Stimulated activated CD4-positive, alpha-beta T cell treated with anti-CD3 and anti-CD28 coated beads, Interleukin-12 subunit alpha, Interleukin-12 subunit beta, amount 100 ng/mL, for 4 hours (primary cell): Measurements from ENCODE around the gene RINT1.
"Not testable (repeated sequence)": the region's sequence is repeated elsewhere in the genome, so short reads cannot be mapped to it uniquely, and the experiment has no call there.

Source experiments
- DNase-seq: peaks from one replicate; pipeline ENCODE4 v3.0.0-alpha.2; 2020

Gene RINT1

DNA sequence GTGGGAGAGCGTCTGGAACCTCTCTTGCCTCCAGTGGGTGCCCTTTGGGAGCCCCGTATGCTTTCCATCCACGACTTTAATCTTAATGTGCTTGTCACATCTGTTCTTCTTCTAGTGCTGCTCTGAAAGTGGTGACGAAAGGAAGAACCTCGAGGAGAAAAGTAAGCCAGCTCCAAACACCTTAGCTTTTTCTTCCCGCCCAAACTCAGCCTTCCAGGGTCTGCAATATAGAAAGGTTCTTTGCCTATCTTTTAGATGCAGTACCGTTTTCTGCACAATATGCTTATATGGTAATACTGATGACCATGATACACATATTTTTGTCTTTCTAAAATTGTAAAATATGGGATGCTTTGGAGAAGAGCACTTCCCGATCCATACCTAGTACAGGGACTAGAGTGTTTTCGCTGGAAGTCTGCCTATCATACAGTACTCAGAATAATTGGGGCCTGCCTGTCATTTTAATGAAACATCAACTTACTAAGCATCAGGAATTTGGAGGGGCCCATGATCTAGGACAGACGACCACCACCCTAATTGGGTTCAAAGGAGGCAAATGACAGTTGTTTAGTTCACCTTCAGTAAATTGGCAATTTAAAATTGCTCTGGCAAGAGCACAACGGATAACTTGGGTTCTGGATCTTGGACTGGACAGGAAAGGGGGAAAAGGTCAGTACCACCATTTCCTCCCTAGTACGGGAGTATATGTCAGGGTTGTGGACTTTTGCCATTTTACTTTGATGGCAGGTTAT, 884 bp downstream of the RINT1 start:
- DNase-seq = no peak

DNA sequence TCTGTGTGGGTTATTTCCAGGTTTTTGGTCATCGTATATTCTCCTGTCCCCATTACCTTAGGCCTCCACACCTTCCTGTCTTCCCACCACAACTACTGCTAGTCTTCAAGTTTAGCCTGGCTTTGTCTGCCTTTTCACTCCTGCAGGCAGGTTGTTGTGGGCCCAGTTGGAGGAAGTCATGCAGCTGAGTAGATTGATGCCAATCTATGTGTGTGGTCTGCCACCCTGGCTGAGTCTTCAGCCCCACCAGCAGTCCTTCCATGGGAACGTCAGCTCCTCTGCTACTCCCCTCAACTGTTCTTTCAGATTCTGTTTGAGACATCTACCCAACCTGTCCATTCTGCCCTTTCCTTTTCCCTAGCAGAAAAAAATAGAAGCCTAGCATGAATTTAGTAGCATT, 6.3 kb downstream of the RINT1 start:
- DNase-seq = no peak

DNA sequence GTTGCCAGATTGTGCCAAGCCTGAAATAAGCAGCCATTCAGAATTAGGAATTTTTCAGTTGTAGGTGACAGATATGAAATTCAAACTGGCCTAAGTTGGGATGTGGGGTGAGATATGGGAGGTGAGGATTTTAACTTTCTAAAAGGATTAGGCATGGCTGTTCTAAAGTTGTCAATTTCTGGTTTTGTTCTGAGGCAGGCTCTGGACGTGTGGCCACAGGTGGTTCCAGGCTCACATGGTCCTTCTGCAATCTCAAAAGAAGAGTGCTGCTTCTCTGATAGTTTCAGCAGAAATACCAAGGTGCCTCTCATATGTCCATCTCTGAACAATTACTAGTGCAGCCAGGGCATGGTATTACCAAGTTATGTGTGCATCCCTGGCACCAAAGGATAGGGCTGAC, 27.9 kb downstream of the RINT1 start:
- no peak for DNase-seq

DNA sequence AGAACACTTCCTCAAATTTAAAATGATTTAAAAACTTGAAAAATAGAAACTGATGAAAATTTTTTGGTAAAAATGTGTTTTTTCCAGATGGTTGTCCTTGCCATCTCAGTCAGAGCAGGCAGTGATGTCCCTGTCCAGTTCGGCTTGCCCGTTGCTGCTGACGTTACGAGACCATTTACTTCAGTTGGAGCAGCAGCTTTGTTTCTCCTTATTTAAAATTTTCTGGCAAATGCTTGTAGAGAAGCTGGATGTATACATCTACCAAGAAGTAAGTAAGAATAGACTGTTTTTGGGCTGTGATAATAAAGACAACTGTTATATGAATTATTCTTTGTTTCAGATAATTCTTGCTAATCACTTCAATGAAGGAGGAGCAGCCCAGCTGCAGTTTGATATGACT, 33.2 kb downstream of the RINT1 start:
- DNase-seq = no peak

DNA sequence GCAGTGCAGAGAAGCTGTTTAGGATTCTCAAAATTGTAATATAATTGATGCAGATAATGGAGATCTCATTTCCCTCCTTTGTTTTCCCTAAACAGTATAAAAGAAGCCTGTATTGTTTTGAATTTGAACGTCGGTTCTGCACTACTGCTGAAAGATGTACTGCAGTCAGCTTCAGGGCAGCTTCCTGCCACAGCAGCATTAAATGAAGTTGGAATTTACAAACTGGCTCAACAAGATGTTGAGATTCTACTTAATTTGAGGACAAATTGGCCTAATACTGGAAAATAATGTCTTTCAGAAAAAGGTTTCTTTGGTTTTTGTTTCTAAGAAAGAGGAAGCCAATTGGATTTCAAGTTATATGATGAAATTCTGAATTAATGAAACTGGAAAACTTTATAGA, 35.0 kb downstream of the RINT1 start:
- no peak for DNase-seq

DNA sequence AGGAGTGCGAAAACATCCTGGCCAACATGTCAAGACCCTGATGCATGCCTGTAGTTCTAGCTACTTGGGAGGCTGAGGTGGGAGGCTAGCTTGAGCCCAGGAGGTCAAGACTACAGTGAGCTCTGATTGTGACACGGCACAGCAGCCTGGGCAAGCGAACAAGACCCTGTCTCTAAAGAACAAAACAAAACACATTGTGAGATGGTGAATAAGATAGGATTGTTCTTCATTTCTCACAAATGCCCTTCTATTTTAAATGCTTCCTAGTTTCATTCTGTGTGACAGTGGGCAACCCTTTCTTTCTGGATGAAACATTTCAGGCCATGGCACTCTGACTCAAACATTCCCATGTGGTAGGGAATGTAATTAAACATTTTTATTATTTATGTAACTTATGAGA, 35.8 kb downstream of the RINT1 start:
- no peak for DNase-seq

DNA sequence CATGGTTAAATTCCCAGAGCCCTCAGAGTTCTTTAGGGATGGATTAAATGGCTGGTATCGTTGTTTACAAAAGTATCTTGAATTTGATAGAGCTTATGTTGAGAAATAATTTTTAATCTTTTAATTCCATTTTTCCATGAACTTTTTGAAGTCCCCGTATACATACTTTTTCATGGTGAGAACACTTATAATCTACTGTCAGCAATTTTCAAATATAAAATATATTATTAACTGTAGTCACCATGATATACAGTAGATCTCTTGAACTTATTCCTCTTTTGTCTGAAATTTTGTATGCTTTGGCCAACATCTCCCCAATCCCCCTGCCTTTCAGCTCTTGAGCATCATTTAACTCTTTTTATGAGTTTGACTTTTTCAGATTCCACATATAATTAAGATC, 39.9 kb downstream of the RINT1 start:
- DNase-seq = no peak

DNA sequence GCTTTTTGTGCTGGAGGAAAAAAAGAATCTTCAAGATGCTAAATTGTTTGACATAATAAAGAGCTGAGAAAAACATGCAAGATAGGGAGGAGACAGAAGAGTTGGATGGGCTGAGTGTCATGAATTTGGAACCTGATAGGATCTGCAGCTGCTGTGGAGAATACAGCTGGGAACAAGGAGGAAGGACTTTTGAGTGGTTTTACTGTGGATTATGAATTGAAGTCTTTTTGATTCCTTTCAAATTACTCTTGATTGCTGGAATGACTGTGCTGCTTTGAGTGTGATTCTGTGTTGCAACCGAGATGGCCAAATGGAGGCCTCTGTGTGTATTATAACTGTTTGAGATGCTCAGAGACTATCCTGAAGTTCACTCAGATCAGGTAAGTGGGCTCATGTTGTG, 45.2 kb downstream of the RINT1 start:
- DNase-seq = no peak

DNA sequence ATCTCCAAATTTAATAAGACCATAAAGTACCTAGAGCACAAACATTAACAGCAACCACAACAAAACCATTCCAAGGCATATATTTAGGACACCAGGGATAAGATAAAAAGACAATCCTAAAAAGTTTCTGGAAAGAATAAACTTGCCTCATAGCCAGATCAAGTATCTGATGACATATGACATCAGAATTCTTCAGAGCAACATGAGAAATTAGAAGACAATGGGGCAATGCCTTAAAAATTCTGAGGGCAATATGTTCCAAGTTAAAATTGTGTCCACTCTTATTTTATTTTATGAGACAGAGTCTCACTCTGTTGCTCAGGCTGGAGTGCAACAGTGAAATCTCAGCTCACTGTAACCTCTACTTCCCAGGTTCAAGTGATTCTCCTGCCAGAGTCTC, 46.5 kb downstream of the RINT1 start:
- no peak for DNase-seq

DNA sequence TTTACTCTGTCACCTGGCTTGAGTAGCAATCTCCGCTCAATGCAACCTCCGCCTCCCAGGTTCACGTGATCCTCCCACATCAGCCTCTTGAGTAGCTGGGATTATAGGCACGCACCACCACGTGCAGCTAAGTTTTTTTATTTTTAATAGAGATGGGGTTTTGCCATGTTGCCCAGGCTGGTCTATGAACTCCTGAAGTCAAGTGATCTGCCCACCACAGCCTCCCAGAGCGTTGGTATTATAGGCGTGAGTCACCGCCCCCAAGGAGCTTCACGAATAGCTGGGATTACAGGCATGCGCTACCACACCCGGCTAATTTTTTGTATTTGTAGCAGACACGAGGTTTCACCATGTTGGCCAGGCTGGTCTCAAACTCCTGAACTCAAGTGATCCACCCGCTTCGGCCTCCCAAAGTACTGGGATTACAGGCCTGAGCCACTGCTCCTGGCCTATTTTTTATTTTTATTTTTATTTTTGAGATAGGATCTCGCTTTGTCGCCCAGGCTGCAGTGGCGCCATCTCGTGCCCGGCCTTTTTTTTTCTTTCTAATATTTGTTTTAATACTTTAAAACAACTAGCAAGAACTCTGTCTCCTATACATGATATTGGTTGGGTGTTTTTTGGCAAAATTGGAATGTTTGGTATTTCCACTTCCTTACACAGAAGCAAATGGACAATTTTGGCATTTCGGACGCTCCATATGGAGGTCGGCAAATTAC, 48.2 kb downstream of the RINT1 start:
- no peak for DNase-seq

DNA sequence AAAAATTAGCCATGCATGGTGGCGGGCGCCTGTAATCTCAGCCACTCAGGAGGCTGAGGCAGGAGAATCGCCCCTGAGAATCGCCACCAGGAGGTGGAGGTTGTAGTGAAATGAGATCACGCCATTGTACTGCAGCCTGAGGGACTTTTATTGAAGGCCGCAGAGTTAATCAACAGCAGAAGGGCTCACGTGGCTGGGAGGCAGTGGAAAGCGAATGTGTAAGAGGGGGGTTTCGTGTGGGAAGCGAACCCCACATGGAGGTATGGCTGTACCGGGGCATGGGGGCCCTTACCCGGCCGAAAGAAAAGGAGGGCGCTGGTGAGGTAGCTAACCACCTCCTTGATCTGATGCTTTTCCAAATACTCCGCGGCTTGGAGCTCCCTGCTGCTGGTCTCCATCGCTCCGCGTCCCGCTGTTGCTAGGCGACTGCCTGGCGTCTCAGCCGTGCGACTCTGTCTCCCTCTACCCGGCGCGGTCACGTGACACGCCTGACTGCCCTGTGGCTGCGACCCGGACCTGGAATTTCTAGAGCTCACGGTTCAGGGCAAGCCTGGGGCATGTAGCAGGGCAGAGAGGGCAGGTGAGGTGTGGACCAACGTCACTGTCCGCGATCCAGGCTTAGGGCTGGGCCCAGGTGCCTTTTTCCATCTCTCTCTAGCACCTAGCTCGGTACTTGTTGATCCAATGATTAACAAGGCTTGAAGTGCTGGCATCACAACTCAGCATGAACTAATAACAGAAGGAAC, 49.2 kb downstream of the RINT1 start, which contains the start of gene EFCAB10:
Gene EFCAB10 (minus strand): TSS at position 428 of the 746 bp plus-strand sequence. CDS start 30 bp downstream, at position 398.
- peak; percentile 32 for DNase-seq

DNA sequence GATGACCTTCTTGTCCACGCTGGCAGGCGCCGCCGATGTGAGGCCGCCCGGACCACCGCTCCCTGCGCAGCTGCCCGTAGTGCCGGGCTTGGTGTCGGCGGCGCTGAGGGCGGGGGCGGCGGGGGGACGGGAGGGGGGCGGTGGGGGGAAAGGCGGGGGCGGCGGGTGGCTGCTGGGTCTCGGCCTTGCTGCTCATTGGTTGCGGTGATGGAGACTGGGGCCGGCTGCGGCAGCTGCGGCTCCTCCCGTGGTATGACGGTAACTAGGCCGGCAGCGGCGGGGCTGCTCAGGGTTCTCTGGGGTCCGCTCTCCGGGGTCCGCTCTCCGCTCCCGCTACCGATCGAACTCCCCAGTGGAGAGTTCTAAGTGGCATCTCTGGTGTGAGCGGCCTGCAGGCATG, 51.1 kb downstream of the RINT1 start:
- DNase-seq = no peak

DNA sequence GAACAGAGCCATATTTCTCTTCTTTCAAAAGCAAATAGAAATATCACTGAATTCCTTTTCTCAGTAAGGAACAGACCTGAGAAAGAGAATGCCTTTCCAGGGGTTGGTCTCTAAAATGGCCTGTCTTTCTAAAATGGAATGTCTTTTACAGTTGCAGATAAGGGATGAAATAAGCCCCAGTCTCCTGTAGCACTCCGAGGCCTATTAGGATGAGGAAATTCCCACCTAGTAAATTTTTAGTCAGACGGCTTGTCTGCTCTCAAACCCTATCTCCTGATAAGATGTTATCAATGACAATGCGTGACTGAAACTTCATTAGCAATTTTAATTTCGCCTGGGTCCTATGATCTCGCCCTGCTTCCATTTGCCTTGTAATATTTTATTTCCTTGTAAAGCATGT, 52.2 kb downstream of the RINT1 start:
- no peak for DNase-seq

DNA sequence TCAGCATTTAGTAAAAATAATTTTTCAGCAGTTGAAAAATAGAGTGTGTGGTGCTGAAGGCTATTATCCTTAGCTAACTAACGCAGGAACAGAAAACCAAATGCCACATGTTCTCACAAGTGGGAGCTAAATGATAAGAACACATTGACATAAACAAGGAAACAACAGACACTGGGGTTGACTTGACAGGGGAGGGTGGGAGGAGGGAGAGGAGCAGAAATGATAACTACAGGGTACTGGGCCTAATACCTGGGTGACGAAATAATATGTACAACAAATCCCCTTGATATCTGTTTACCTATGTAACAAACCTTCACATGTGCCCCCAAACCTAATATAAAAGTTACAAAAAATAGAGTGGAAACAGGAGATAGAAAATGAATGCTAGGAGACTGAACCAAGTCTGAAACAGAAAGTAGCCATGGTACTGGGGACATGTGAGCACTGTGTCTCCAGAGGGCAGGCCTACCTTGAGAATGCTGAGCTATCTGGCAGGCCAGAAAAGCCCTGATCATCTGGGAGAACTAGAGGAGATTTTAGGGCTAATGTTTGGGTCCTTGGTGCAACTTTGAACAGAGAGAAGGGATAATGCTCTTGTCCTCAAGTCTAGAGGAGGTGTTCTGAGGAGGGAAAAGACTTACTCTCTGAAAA, 54.0 kb downstream of the RINT1 start:
- no peak for DNase-seq

DNA sequence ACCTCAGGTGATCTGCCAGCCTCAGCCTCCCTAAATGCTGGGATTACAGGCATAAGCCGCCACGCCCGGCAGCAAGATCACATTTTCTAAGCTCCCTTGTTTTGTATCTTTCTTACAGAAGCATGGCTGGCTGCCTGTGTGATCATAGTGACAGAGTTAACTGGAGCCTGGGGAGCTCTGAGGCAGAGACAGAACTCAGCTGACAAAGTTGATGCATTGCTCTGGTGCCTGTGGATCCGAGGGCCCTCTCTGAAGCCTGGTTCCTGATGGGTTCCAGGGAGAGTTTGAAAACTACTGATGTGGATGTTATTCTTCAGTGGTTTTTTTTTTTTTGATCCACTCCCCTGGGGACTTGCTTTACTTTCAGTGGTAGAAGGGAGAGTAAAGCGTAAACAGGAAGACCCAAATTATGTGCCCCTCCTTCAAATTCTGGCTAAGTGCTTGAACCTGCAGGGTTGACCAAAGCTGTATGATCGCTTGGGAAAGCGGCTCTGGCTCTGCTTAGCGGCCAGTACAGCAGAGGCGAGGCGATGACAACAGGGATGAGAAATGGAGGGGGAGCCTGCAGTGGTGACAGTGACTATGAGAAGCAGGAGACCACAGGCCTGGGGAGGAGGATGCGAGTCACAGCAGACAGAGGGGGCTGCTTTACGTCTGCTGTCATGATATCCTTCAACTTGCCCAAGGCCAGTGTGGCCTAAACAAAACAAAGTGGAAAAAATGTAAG, 56.1 kb downstream of the RINT1 start:
- DNase-seq = no peak

DNA sequence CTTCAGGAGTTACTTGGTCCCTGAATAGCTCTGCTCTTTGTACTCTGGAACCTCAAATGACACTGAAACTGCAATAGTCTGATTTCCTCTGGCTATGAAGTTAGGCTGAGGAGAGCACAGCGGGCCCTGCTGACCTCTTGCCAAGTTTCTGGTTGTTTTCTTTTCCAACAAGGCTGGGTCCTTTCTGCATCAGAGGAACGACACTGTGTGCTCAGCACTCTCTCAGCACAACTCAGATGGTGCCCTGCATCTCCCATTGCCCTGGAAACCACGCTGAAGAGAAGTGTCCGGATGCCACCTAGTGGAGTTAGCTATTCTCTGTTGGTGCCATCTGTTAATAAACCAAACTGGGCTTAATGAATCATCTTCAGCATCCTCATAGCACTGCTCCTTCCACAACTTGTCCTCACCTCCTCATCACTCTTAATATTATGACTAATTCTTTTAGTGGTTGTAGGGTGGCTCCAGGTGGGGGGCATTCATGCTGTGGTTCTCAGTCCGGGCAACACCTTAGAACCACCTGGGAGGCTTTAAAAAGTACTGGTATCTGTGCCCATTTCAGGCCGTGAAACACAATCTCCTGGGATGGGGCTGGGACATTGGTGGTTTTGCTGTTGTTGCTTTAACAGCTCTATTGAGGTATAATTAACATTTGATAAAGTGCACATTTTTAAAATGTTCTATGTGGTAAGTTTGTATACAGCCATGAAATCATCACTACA, 57.5 kb downstream of the RINT1 start:
- peak; percentile 22 for DNase-seq

DNA sequence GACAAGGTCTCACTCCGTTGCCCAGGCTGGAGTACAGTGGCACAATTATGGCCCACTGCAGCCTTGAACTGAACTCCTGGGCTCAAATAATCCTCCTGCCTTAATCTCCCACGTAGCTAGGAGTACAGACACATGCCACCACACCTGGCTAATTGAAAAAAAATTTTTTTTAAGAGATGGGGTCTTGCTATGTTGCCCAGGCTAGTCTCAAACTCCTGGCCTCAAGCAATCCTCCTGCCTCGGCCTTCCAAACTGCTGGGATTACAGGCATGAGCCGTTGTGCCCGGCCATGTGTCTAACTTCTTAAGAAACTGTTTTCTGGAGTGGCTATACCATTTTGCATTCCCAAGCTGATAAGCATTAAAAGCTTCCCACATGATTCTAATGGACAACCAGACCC, 58.8 kb downstream of the RINT1 start:
- DNase-seq = no peak

DNA sequence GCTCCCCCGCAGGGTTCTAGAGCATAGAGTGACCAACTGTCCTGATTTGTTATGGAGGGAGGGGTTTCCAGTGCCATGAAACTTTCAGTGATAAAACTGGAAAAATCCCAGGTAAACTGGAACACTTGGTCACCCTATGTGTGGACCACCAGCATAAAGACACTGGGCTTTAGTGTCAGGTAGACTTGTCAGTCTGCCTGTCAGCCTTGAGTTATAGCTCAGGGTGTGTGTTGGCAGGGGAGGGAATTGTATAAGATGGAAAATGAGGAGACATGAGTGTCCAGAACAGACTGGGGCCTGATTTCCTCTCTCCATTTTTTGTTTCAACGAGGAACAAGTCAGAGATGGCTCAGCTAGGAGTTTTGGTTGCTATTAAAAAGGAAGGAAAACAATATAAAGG, 59.5 kb downstream of the RINT1 start:
- no peak for DNase-seq

DNA sequence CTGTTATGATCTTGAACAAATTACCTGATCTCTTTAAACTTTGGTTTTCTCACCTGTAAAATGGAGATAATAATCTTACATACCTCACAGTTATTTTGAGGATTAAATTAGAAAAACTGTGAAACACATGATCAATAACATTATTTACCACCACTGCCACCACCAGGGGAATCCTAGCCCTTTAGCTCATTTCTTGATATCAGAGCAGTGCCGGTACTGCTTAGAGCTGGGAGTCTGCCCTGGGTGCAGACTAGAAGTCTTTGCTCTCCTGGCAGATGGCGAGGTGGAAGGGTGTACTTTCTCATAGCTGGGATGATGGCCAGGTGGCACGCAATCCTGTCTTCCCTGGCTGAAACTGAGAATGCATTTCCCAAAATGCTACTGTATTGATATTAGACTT, 62.0 kb downstream of the RINT1 start:
- DNase-seq = no peak

DNA sequence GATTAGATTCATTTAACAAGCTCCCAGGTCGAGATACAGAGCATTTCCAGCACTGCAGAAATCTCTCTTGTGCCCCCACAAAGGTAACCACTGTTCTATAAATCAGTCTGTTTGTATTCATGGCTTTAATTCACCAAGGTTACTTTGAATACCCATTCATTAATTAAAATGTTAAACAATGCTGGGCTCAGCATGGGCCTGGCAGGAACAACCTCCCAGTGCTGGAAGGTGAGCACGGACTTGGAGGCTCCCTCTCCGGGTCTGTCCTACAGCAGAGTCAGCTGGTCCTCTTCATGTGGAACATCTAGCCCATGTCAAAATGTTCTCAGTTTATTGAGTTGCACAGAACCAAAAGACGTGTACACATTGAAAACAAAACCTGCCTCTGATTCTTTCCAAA, 64.9 kb downstream of the RINT1 start:
- DNase-seq = no peak

DNA sequence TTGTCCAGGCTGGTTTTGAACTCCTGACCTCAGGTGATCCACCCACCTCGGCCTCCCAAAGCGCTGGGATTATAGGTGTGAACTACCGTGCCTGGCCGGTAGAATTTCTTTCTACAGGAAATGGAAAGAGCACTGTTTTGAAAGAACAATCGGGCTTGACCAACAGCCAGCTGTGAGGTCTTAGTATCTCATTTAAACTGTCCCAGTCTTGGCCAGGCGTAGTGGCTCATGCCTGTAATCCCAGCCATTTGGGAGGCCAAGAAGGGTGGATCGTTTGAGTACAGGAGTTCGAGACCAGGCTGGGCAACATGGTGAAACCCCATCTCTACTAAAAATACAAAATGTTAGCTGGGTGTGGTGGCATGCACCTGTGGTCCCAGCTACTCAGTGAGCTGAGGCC, 67.1 kb downstream of the RINT1 start:
- DNase-seq = not testable (repeated sequence)

DNA sequence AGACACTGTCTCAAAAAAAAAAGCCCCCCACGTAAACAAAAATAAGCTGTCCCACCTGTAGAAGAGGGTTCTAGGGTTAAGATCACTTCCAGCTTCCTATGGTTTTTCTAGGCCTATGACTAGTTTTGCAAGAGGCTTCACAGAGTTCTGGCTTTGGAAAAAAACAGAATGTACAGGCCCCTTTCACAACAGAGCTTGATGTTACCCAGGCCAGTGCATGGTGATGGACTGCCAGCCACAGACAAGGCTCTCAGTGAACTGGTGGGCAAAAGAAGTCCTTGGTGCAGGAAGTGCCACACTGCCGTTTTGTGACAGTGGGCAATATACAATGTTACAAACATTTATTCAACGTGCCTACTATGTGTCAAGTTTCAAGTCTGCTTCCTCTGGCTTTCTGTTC, 67.5 kb downstream of the RINT1 start:
- DNase-seq = no peak
